Pons (tissue), 1 donor: ENCODE measurements around the gene SMIM21.

Source experiments
- DNase-seq: peaks from one replicate; pipeline ENCODE4 v3.0.0-alpha.2; 2016; ENCODE audit warnings: low spot score

The SMIM21 gene

GRCh38 chr18:75376004-75376403 lies 51.5 kb downstream of the SMIM21 start:
- no peak for DNase-seq

DNA sequence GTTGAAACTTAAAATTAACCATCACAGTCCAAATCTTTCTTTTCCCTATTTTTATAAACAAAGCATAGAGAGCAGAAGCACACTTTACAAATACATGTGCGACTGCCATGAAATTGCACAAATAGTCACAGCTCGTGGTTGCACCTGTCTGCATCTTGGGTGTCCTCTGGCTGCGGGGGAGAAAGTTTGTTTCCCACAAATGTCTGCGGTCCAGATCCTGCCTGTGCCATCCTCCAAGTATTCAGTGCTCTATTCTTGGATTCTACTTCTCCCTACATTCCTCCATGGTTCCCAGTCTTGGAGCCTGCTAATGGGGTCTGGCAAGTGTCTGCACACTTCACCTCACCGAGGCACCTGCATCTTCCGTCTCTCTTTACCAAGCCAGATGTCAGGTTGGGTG lies 52.2 kb downstream of the SMIM21 start:
- DNase-seq = no peak

- DNase-seq = no peak
Observed at GRCh38 chr18:75374466-75374865, 53.0 kb downstream of the SMIM21 start.

GRCh38 chr18:75369026-75369721 lies 58.3 kb downstream of the SMIM21 start:
- DNase-seq = no peak

GRCh38 chr18:75365837-75366236 lies 61.7 kb downstream of the SMIM21 start:
- no peak for DNase-seq

GRCh38 chr18:75365254-75365629 lies 62.3 kb downstream of the SMIM21 start:
- DNase-seq = no peak

- DNase-seq = no peak
Observed at GRCh38 chr18:75364512-75365253, 62.8 kb downstream of the SMIM21 start.

DNA sequence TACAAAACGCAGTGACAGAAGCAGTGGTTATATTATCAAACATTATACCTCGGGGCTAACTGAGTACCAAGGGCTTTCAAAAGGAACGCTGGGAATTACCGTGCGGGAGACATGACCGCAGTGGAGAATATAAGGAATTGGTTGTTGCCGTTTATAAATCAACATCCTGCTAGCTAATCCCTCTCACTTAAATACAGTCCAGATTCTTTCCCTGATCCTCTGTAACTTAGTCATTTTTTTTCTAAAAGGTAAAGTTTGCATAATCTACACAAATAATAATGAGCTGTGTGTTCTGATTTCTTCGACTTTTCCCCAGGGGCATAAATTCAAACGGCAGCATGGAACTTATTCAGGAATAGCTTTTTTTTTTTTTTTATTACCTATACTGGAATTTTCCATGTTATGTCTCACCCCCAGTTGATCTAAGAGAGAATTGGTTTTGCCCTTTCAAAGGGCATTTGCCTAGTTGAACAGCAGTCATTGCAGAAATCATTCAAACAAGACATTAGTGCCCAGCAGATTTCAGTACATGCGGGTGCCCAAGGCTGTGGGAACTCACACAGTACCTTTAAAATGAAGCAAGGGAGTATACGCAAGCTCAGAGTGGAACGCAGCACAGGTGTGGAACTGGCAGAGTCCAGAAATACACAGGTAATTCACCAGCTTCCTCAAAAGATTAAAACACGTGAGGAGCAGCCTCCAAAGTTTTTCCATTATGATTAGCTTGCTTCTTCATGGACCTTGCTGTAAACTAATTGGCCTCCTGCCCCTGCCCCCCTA lies 63.9 kb downstream of the SMIM21 start:
- DNase-seq = no peak

DNA sequence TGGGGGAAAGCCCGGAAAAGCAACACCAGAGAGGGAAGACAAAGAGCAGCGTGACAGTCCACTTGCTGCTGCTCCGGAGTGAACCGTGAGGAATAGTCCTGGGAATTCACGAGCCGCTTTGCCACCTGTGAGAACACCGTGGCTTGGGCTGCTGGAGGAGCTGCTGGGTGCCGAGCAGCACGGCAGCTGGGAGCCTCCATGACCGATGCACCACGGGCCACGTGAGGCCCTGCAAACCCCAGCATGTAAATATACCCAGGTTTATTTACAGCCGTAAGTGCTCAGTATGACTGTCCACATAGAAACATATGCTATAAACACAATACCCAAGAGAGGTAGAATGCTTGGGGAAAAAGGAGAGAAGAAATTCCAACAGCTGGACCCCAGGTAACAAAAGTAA lies 65.1 kb downstream of the SMIM21 start:
- no peak for DNase-seq

DNA sequence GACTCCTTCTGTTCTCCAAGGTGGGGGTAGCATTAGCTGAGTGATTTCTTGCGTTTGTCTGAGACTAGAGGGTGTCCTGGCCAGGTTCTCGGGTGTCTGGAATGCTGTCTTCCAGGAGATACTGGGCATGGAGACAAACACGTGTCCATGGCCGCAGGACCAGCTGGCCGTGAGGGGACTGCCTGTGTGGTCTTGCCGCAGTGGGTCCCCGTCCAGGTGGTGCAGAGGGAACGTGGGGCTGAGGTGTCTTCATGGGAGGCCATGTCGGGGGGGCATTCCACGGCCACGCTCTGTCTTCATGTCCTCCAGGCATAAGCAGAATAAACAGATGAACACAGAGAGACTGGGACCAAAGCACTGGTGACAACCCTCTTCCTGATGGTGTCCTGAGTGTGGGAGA lies 66.6 kb downstream of the SMIM21 start:
- no peak for DNase-seq

DNA sequence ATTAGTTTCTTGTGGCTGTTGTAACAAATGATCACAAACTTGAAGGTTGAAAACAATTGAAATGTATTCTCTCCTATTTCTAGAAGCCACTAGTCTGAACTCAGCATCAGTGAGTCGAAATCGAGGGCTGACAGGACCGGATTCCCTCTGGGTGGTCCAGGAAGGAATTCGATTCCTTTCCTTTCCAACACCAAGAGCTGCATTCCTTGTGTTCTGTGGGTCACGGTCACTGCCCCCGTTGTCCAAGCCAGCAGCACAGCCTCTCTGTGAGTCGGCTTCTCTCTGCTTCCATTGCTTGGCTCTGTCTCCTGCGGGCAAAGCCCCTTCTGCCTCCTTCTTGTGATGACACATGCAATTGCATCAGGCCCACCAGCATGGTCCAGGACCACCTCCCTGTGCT lies 67.3 kb downstream of the SMIM21 start:
- DNase-seq = no peak
